Measurements from ENCODE around the gene UBE2E2.

Gene UBE2E2

DNA sequence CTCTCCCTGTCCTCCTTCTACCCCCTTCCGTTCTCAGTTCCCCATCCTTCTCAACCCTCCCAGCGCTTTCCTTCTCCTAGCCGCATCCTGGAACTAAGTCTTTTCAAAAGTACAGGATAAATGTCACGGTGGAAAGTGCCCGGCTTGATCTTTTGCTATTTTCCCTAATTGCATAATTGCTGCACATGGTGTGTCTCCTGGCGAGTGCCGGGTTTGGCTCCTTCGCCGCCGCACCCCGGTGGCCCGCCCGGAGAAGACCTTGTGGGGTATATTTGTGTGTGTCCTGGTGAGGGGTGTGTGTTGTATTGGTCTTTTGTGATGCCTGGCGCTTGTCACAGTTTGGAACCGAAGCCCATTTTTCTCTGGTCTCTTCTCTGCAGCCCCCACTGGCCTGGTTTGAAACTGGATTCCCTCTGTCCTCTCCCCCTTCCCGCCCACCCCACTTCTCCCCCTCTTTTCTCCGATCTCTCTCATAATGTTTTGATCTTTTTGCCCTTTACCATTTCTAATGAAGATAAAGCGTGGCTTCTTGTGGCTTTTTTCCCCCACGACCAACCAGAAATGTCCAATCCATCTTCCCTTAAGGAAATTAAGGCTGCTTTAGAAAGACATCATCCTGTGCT is 692 bp downstream of the UBE2E2 start:
- H3K36me3 Mint-ChIP-seq (ENCODE audit: insufficient read depth) = peaks cover 2% of the 10 kb centered on the region
- peaks cover 0 to 2% of the 10 kb centered on the region in 2 donors for H3K9me3 Mint-ChIP-seq
- peaks cover 10 to 14% of the 10 kb centered on the region in 2 donors for H3K4me1 Mint-ChIP-seq (ENCODE audit: low read depth in 2 of 2)
- peak overlapping the region; percentile 84 to 85 for H3K4me3 Mint-ChIP-seq
- peak overlapping the region in 1 of 2 donors; percentile 30 for H3K27ac Mint-ChIP-seq
- H3K27me3 Mint-ChIP-seq = peaks cover 43 to 48% of the 10 kb centered on the region in 2 donors
- DNase-seq (no peak), ATAC-seq (replicated peaks) (no peak)

- Mint-ChIP-seq H3K27ac (no peak overlapping the region), H3K27me3 (peaks cover 36 to 42% of the 10 kb centered on the region in 2 donors), H3K36me3 (ENCODE audit: insufficient read depth) (peaks cover 2% of the 10 kb centered on the region), H3K9me3 (peaks cover 0 to 2% of the 10 kb centered on the region in 2 donors), H3K4me1 (ENCODE audit: low read depth in 2 of 2) (peaks cover 10 to 14% of the 10 kb centered on the region in 2 donors), H3K4me3 (no peak overlapping the region)
- ATAC-seq (replicated peaks) (no peak), DNase-seq (no peak)
Observed at GRCh38 chr3:23206366-23206765, 3.2 kb downstream of the UBE2E2 start.

DNA sequence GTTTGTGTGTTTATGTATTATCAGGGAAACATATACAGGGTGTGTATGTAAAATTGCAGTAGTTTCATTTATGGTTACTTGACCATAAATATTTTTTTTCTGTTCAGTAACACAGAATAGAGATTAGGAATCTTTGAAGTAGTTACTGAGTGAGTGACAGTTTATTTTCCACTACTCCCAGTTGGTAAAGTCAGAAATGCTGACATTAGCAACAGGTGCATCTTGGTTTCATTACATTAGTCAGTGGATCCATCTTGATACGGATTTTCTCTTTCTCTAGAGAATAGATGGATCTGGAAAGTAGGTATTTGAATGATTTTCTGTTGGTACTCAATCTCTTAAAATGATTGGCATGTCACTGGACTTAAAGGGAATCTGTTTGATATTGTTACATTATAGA is 6.0 kb downstream of the UBE2E2 start:
- no peaks in the 10 kb centered on the region for H3K36me3 Mint-ChIP-seq (ENCODE audit: insufficient read depth)

GRCh38 chr3:23209747-23210487 is 6.8 kb downstream of the UBE2E2 start:
- no peak for ATAC-seq (replicated peaks)
- Mint-ChIP-seq H3K36me3 (ENCODE audit: insufficient read depth) (no peaks in the 10 kb centered on the region), H3K27ac (no peak overlapping the region), H3K27me3 (peaks cover 11 to 16% of the 10 kb centered on the region in 2 donors), H3K4me3 (no peak overlapping the region), H3K4me1 (ENCODE audit: low read depth in 2 of 2) (no peaks in the 10 kb centered on the region), H3K9me3 (peaks cover 0 to 2% of the 10 kb centered on the region in 2 donors)
- no peak for DNase-seq

More for the DNA sequence above, 6.0 kb downstream of the UBE2E2 start:
- no peak for ATAC-seq (replicated peaks)
- Mint-ChIP-seq H3K27me3 (peaks cover 18 to 23% of the 10 kb centered on the region in 2 donors), H3K4me3 (no peak overlapping the region), H3K4me1 (ENCODE audit: low read depth in 2 of 2) (peaks cover under 1 to 4% of the 10 kb centered on the region in 2 donors), H3K9me3 (peaks cover 0 to 2% of the 10 kb centered on the region in 2 donors), H3K27ac (no peak overlapping the region)
- DNase-seq = no peak

DNA sequence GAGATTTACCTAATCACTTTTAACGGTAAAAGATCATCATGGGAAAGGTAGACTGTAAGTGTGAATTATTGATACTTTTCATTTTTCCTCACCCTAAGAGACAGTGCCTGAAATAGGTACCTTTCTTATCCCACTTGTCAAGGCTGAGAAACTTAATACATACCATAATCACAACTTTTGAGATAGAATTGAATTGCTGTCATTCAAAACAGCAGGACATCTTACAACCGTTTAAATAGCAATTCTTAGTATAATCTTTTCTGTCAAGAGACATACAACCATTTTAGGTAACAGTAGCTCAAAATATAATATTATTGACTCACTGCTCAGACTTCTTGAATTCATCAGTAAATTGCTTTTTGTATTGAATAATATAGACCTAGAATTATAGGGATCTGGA is 10.7 kb downstream of the UBE2E2 start:
- no peaks in the 10 kb centered on the region for H3K9me3 Mint-ChIP-seq
- no peak overlapping the region for H3K27ac Mint-ChIP-seq
- no peak for ATAC-seq (replicated peaks)
- no peaks in the 10 kb centered on the region for H3K36me3 Mint-ChIP-seq (ENCODE audit: insufficient read depth)
- no peaks in the 10 kb centered on the region for H3K27me3 Mint-ChIP-seq
- H3K4me3 Mint-ChIP-seq = no peak overlapping the region
- no peak for DNase-seq
- H3K4me1 Mint-ChIP-seq (ENCODE audit: low read depth in 2 of 2) = no peaks in the 10 kb centered on the region

DNA sequence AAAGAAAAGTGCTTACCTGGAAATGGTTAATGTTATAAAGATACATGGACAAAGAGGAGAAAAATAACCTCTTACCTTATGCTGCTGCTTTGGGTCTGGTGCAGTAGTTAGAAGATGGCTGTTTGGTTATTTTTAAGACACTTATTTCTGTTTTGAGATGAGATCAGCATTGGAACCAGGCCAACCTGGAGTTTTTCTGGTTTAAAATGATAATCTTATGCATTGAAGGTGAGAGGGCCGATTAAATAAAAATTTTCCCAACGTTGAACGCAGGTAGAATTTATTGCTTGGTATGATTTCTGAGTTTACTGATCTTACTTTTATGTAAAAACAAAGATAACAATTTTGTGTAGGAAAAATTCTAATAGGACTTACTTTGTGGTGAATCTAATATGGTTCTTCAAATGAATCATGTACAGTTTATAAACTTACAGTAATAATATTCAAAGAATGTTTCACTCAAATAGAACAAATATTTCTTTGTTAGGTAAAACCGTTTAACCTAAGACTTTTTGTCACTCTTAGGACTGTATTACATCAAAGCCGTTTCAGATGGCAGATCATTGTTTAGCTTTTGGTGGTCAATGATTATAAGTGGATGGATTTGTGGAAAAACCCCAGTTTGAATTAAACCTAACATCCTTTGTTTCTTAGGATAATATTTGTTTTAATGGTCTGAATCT is 14.9 kb downstream of the UBE2E2 start:
- Mint-ChIP-seq H3K9me3 (no peaks in the 10 kb centered on the region), H3K4me1 (ENCODE audit: low read depth in 2 of 2) (no peaks in the 10 kb centered on the region), H3K27ac (no peak overlapping the region), H3K27me3 (no peaks in the 10 kb centered on the region), H3K4me3 (no peak overlapping the region), H3K36me3 (ENCODE audit: insufficient read depth) (no peaks in the 10 kb centered on the region)
- DNase-seq = no peak
- ATAC-seq (replicated peaks) = no peak

DNA sequence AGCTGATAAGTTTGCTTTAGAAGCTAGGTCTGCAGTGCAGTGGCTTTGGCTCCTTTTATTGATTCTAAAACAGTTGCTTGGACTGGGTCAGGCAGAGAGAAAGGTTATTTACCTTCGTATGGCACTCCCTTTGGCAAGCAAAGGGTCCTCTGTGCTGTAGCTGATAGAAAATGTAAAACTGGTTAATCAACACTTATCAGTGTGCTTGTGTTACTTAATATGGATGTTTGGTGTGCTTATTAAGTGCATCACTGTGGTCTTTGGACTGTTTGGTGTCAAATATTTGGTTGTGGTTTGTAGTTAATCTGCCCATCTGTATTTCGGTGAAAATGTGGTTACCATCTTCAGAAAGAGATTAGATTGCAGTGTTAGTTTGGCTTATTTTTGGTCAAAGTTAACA is 16.0 kb downstream of the UBE2E2 start:
- no peaks in the 10 kb centered on the region for H3K9me3 Mint-ChIP-seq
- no peak for DNase-seq
- no peak overlapping the region for H3K4me3 Mint-ChIP-seq
- no peaks in the 10 kb centered on the region for H3K4me1 Mint-ChIP-seq (ENCODE audit: low read depth in 2 of 2)
- no peaks in the 10 kb centered on the region for H3K27me3 Mint-ChIP-seq
- H3K27ac Mint-ChIP-seq = no peak overlapping the region
- no peak for ATAC-seq (replicated peaks)
- H3K36me3 Mint-ChIP-seq (ENCODE audit: insufficient read depth) = no peaks in the 10 kb centered on the region

DNA sequence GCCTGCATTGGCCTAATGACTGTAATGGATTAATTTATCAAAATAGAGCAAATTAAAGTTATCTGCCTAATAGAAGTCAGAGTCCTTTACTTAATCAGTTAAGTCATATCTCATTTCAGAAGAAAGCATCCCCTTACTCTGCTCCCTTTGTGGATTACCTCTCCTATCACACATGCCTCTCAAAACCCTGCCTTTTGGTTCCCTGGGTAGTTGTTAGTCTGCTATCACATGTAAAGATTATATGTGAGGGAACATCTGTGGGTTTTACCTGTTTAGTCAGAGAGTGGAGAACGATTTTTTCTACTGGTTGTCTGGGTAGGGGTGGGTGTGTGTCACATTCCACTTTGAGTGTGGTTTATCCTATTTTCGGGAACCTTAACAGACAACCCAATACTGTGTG is 16.4 kb downstream of the UBE2E2 start:
- Mint-ChIP-seq H3K4me1 (ENCODE audit: low read depth in 2 of 2) (no peaks in the 10 kb centered on the region), H3K36me3 (ENCODE audit: insufficient read depth) (no peaks in the 10 kb centered on the region), H3K4me3 (no peak overlapping the region), H3K9me3 (peaks cover 0 to 4% of the 10 kb centered on the region in 2 donors), H3K27ac (no peak overlapping the region), H3K27me3 (no peaks in the 10 kb centered on the region)
- ATAC-seq (replicated peaks) = no peak
- no peak for DNase-seq

DNA sequence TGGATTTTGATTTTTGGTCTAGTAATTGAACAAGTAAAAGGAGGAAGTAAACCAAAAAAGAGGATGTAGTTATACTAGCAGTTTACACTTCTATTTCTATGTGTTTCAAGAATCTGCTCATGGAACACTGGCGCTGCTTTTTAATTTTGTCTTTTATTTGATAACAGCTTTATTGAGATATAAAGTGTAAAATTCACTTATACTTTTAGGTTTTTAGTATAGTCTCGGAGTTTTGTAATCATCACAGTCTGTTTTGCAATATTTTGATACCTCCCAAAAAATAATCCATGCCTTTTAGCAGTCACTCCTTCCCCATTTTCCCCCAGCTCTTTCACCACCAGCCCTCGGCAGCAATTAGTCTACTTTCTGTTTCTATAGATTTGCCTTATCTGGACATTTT is 18.0 kb downstream of the UBE2E2 start:
- Mint-ChIP-seq H3K9me3 (peaks cover 0 to 7% of the 10 kb centered on the region in 2 donors), H3K4me3 (no peak overlapping the region), H3K27me3 (peaks cover 0 to under 1% of the 10 kb centered on the region in 2 donors), H3K4me1 (ENCODE audit: low read depth in 2 of 2) (no peaks in the 10 kb centered on the region), H3K36me3 (ENCODE audit: insufficient read depth) (no peaks in the 10 kb centered on the region), H3K27ac (no peak overlapping the region)
- ATAC-seq (replicated peaks) (no peak), DNase-seq (no peak)

GRCh38 chr3:23232016-23232415 is 28.9 kb downstream of the UBE2E2 start:
- no peak overlapping the region for H3K27ac Mint-ChIP-seq
- ATAC-seq (replicated peaks) (no peak), DNase-seq (no peak)
- no peaks in the 10 kb centered on the region for H3K36me3 Mint-ChIP-seq (ENCODE audit: insufficient read depth)
- H3K4me1 Mint-ChIP-seq (ENCODE audit: low read depth in 2 of 2) = no peaks in the 10 kb centered on the region
- no peak overlapping the region for H3K4me3 Mint-ChIP-seq
- no peaks in the 10 kb centered on the region for H3K27me3 Mint-ChIP-seq
- peaks cover 0 to 1% of the 10 kb centered on the region in 2 donors for H3K9me3 Mint-ChIP-seq

GRCh38 chr3:23232854-23233253 is 29.7 kb downstream of the UBE2E2 start:
- Mint-ChIP-seq H3K36me3 (ENCODE audit: insufficient read depth) (no peaks in the 10 kb centered on the region), H3K4me1 (ENCODE audit: low read depth in 2 of 2) (no peaks in the 10 kb centered on the region), H3K4me3 (no peak overlapping the region), H3K9me3 (peaks cover 0 to 1% of the 10 kb centered on the region in 2 donors), H3K27ac (no peak overlapping the region), H3K27me3 (no peaks in the 10 kb centered on the region)
- DNase-seq (no peak), ATAC-seq (replicated peaks) (no peak)

DNA sequence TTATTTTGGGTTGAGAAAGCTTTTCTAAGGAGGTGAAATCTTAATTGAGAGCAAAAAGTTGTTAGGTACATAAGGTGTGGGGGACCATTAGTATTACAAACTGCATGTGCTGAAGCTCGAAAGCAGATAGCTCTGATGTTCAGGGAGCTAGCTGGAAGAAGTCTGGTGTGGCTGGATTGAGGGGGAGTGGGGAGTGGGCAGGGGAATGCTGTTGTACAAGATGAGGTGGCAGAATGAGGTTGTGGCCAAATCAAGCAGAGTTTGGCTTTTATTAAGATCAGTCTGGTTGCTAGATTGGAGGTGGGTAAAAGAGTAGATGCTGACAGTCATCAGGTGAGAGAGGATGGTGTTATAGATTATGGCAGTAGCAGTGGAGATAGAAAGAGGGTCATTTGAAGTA is 32.1 kb downstream of the UBE2E2 start:
- Mint-ChIP-seq H3K4me3 (no peak overlapping the region), H3K9me3 (no peaks in the 10 kb centered on the region), H3K36me3 (ENCODE audit: insufficient read depth) (no peaks in the 10 kb centered on the region), H3K27ac (no peak overlapping the region), H3K4me1 (ENCODE audit: low read depth in 2 of 2) (no peaks in the 10 kb centered on the region), H3K27me3 (no peaks in the 10 kb centered on the region)
- DNase-seq (no peak), ATAC-seq (replicated peaks) (no peak)

GRCh38 chr3:23236890-23237289 is 33.8 kb downstream of the UBE2E2 start:
- H3K27me3 Mint-ChIP-seq = no peaks in the 10 kb centered on the region
- H3K4me3 Mint-ChIP-seq = no peak overlapping the region
- no peaks in the 10 kb centered on the region for H3K4me1 Mint-ChIP-seq (ENCODE audit: low read depth in 2 of 2)
- DNase-seq = no peak
- ATAC-seq (replicated peaks) = no peak
- H3K36me3 Mint-ChIP-seq (ENCODE audit: insufficient read depth) = no peaks in the 10 kb centered on the region
- H3K9me3 Mint-ChIP-seq = no peaks in the 10 kb centered on the region
- no peak overlapping the region for H3K27ac Mint-ChIP-seq

GRCh38 chr3:23238156-23238555 is 35.0 kb downstream of the UBE2E2 start:
- no peaks in the 10 kb centered on the region for H3K4me1 Mint-ChIP-seq (ENCODE audit: low read depth in 2 of 2)
- H3K4me3 Mint-ChIP-seq = no peak overlapping the region
- H3K27me3 Mint-ChIP-seq = no peaks in the 10 kb centered on the region
- no peak overlapping the region for H3K27ac Mint-ChIP-seq
- no peaks in the 10 kb centered on the region for H3K36me3 Mint-ChIP-seq (ENCODE audit: insufficient read depth)
- no peaks in the 10 kb centered on the region for H3K9me3 Mint-ChIP-seq
- no peak for DNase-seq
- no peak for ATAC-seq (replicated peaks)

Data from effector memory CD8-positive, alpha-beta T cell (primary cell).